Measurements from ENCODE around the gene TLE1. TPM values are rescaled to one million over a fixed set of nuclear protein-coding genes. Genes with fewer than 3 reads are reported as not detected.
"Not testable (repeated sequence)": the region's sequence is repeated elsewhere in the genome, so short reads cannot be mapped to it uniquely, and the experiment has no call there.

Gene TLE1
- total RNA-seq, 2 experiments from 2014 or later = 0.07 to 0.23 TPM

- POLR2A ChIA-PET = no interaction called here
- CTCF ChIA-PET = no interaction called here
Observed at GRCh38 chr9:81601639-81602623, 87.4 kb downstream of the TLE1 start.

GRCh38 chr9:81600631-81601030 lies 88.7 kb downstream of the TLE1 start:
- ChIA-PET CTCF (interaction anchor here (0.6 to 0.7 kb wide), 2 partner anchors 18 to 77 kb away, joined by 3 read pairs; no protein-coding TSS in a partner anchor), POLR2A (no interaction called here)
- H3K9me3 Mint-ChIP-seq (ENCODE audit: low read depth) = no peaks in the 10 kb centered on the region
- peaks cover 6% of the 10 kb centered on the region for H3K27me3 Mint-ChIP-seq
- no peaks in the 10 kb centered on the region for H3K4me1 Mint-ChIP-seq
- no peak overlapping the region for H3K27ac Mint-ChIP-seq
- DNase-seq = no peak
- ATAC-seq = no peak
- intact Hi-C loops (cut with DNase I, micrococcal nuclease) = no loop called here
- H3K36me3 Mint-ChIP-seq (ENCODE audit: low read depth) = no peaks in the 10 kb centered on the region
- H3K4me3 Mint-ChIP-seq = no peak overlapping the region

More at GRCh38 chr9:81601639-81602623, 87.4 kb downstream of the TLE1 start:
- H3K9me3 Mint-ChIP-seq (ENCODE audit: low read depth) = no peaks in the 10 kb centered on the region
- no peaks in the 10 kb centered on the region for H3K36me3 Mint-ChIP-seq (ENCODE audit: low read depth)
- ATAC-seq (no peak), DNase-seq (no peak)
- H3K4me1 Mint-ChIP-seq = no peaks in the 10 kb centered on the region
- intact Hi-C loops (cut with DNase I, micrococcal nuclease) = no loop called here
- no peak overlapping the region for H3K4me3 Mint-ChIP-seq
- H3K27me3 Mint-ChIP-seq = peaks cover 3% of the 10 kb centered on the region
- H3K27ac Mint-ChIP-seq = no peak overlapping the region

- H3K36me3 Mint-ChIP-seq (ENCODE audit: low read depth) = no peaks in the 10 kb centered on the region
- ChIA-PET POLR2A (no interaction called here), CTCF (interaction anchor here (0.6 to 0.7 kb wide), 2 partner anchors 19 to 78 kb away, joined by 3 read pairs; no protein-coding TSS in a partner anchor)
- no peak overlapping the region for H3K4me3 Mint-ChIP-seq
- DNase-seq (no peak), ATAC-seq (no peak)
- H3K4me1 Mint-ChIP-seq = no peaks in the 10 kb centered on the region
- intact Hi-C loops (cut with DNase I, micrococcal nuclease) = no loop called here
- peaks cover 6% of the 10 kb centered on the region for H3K27me3 Mint-ChIP-seq
- no peaks in the 10 kb centered on the region for H3K9me3 Mint-ChIP-seq (ENCODE audit: low read depth)
- no peak overlapping the region for H3K27ac Mint-ChIP-seq
Observed at GRCh38 chr9:81599837-81600236, 89.5 kb downstream of the TLE1 start.

GRCh38 chr9:81598811-81599210 lies 90.5 kb downstream of the TLE1 start:
- Mint-ChIP-seq H3K9me3 (ENCODE audit: low read depth) (no peaks in the 10 kb centered on the region), H3K27me3 (peaks cover 6% of the 10 kb centered on the region), H3K27ac (no peak overlapping the region), H3K36me3 (ENCODE audit: low read depth) (no peaks in the 10 kb centered on the region), H3K4me1 (no peaks in the 10 kb centered on the region), H3K4me3 (no peak overlapping the region)
- ATAC-seq (no peak), DNase-seq (no peak)
- ChIA-PET CTCF (no interaction called here), POLR2A (no interaction called here)
- intact Hi-C loops (cut with DNase I, micrococcal nuclease) = no loop called here

GRCh38 chr9:81598123-81598497 lies 91.2 kb downstream of the TLE1 start:
- Mint-ChIP-seq H3K4me1 (no peaks in the 10 kb centered on the region), H3K36me3 (ENCODE audit: low read depth) (no peaks in the 10 kb centered on the region), H3K27me3 (peaks cover 7% of the 10 kb centered on the region), H3K27ac (no peak overlapping the region), H3K9me3 (ENCODE audit: low read depth) (no peaks in the 10 kb centered on the region), H3K4me3 (no peak overlapping the region)
- ChIA-PET CTCF (no interaction called here), POLR2A (no interaction called here)
- no peak for ATAC-seq
- DNase-seq = no peak
- intact Hi-C loops (cut with DNase I, micrococcal nuclease) = no loop called here

GRCh38 chr9:81597419-81598122 lies 91.8 kb downstream of the TLE1 start:
- ATAC-seq (no peak), DNase-seq (no peak)
- Mint-ChIP-seq H3K27ac (no peak overlapping the region), H3K4me1 (no peaks in the 10 kb centered on the region), H3K4me3 (no peak overlapping the region), H3K9me3 (ENCODE audit: low read depth) (no peaks in the 10 kb centered on the region), H3K27me3 (peaks cover 10% of the 10 kb centered on the region), H3K36me3 (ENCODE audit: low read depth) (no peaks in the 10 kb centered on the region)
- ChIA-PET POLR2A (no interaction called here), CTCF (no interaction called here)
- intact Hi-C loops (cut with DNase I, micrococcal nuclease) = no loop called here

- POLR2A ChIA-PET = no interaction called here
- peaks cover 10% of the 10 kb centered on the region for H3K27me3 Mint-ChIP-seq
- ATAC-seq (no peak), DNase-seq (no peak)
- no peaks in the 10 kb centered on the region for H3K36me3 Mint-ChIP-seq (ENCODE audit: low read depth)
- CTCF ChIA-PET = no interaction called here
- intact Hi-C loops (cut with DNase I, micrococcal nuclease) = no loop called here
- no peaks in the 10 kb centered on the region for H3K4me1 Mint-ChIP-seq
- H3K27ac Mint-ChIP-seq = no peak overlapping the region
- H3K9me3 Mint-ChIP-seq (ENCODE audit: low read depth) = no peaks in the 10 kb centered on the region
- H3K4me3 Mint-ChIP-seq = no peak overlapping the region
Observed at GRCh38 chr9:81596679-81597418, 92.5 kb downstream of the TLE1 start.

GRCh38 chr9:81595887-81596543 lies 93.3 kb downstream of the TLE1 start:
- Mint-ChIP-seq H3K36me3 (ENCODE audit: low read depth) (no peaks in the 10 kb centered on the region), H3K9me3 (ENCODE audit: low read depth) (no peaks in the 10 kb centered on the region), H3K27ac (no peak overlapping the region), H3K4me3 (no peak overlapping the region), H3K27me3 (peaks cover 10% of the 10 kb centered on the region), H3K4me1 (no peaks in the 10 kb centered on the region)
- DNase-seq = no peak
- no peak for ATAC-seq
- intact Hi-C loops (cut with DNase I, micrococcal nuclease) = no loop called here
- CTCF ChIA-PET = no interaction called here
- POLR2A ChIA-PET = no interaction called here

GRCh38 chr9:81595293-81595692 lies 94.1 kb downstream of the TLE1 start:
- H3K27me3 Mint-ChIP-seq; DNase-seq; H3K27ac Mint-ChIP-seq; CTCF ChIA-PET; ATAC-seq; POLR2A ChIA-PET; H3K9me3 Mint-ChIP-seq (ENCODE audit: low read depth); intact Hi-C loops (cut with DNase I, micrococcal nuclease); H3K4me3 Mint-ChIP-seq; H3K4me1 Mint-ChIP-seq; H3K36me3 Mint-ChIP-seq (ENCODE audit: low read depth): not testable (repeated sequence)

- ChIA-PET POLR2A (no interaction called here), CTCF (no interaction called here)
- H3K27me3 Mint-ChIP-seq = peaks cover 10% of the 10 kb centered on the region
- intact Hi-C loops (cut with DNase I, micrococcal nuclease) = no loop called here
- H3K27ac Mint-ChIP-seq = no peak overlapping the region
- no peaks in the 10 kb centered on the region for H3K36me3 Mint-ChIP-seq (ENCODE audit: low read depth)
- H3K4me1 Mint-ChIP-seq = no peaks in the 10 kb centered on the region
- no peaks in the 10 kb centered on the region for H3K9me3 Mint-ChIP-seq (ENCODE audit: low read depth)
- ATAC-seq (no peak), DNase-seq (no peak)
- H3K4me3 Mint-ChIP-seq = no peak overlapping the region
Observed at GRCh38 chr9:81594415-81594814, 94.9 kb downstream of the TLE1 start.

- H3K27me3 Mint-ChIP-seq = peaks cover 7% of the 10 kb centered on the region
- ChIA-PET POLR2A (no interaction called here), CTCF (no interaction called here)
- no peak overlapping the region for H3K27ac Mint-ChIP-seq
- no peak for DNase-seq
- H3K4me1 Mint-ChIP-seq = no peaks in the 10 kb centered on the region
- H3K4me3 Mint-ChIP-seq = no peak overlapping the region
- no peak for ATAC-seq
- intact Hi-C loops (cut with DNase I, micrococcal nuclease) = no loop called here
- H3K36me3 Mint-ChIP-seq (ENCODE audit: low read depth) = no peaks in the 10 kb centered on the region
- H3K9me3 Mint-ChIP-seq (ENCODE audit: low read depth) = no peaks in the 10 kb centered on the region
Observed at GRCh38 chr9:81592887-81593266, 96.5 kb downstream of the TLE1 start.
